K562 (cell line): Measurements from ENCODE around the gene PRRC2B. TPM values are rescaled to one million over a fixed set of nuclear protein-coding genes. Genes with fewer than 3 reads are reported as not detected.

Experiments
- ATF1 ChIP-seq, 2 experiments: fragments of 450-650 bp in 1 of 2; IDR thresholded peaks; 2 replicates each; pipeline ENCODE4 v1.6.1; 2016; ENCODE audit warnings: missing compliant biosample characterization in 1 of 2, missing genetic modification characterization in 1 of 2
- CBFA2T3 ChIP-seq: fragments of 450-650 bp; IDR thresholded peaks from 2 replicates; pipeline ENCODE4 v1.6.1; 2017
- CHCHD3 ChIP-seq: fragments of 250-450 bp; sonication (Bioruptor Pico); IDR thresholded peaks from 2 replicates; pipeline ENCODE4 v2.1.2; 2022; ENCODE audit warnings: mild to moderate bottlenecking
- EHMT2 ChIP-seq: fragments of 450-650 bp; IDR thresholded peaks from 2 replicates; pipeline ENCODE4 v1.6.1; 2018; ENCODE audit warnings: antibody characterized with exemption
- FOXJ2 ChIP-seq: fragments of 200-800 bp; sonication (Bioruptor generic); IDR thresholded peaks from 2 replicates; pipeline ENCODE4 v1.6.1; 2016; ENCODE audit warnings: missing genetic modification characterization, missing compliant biosample characterization
- KDM1A ChIP-seq, 2 experiments: fragments of 450-650 bp; IDR thresholded peaks; 2 replicates each; pipeline ENCODE4 v1.6.1; 2016; ENCODE audit warnings: mild to moderate bottlenecking in 2 of 2
- MTF1 ChIP-seq: fragments of 250-450 bp; sonication (Bioruptor Pico); IDR thresholded peaks from 2 replicates; pipeline ENCODE4 v1.9.0; 2021; ENCODE audit warnings: moderate library complexity, mild to moderate bottlenecking, inconsistent platforms, borderline replicate concordance
- POLR2H ChIP-seq: IDR thresholded peaks from 2 replicates; pipeline ENCODE4 v1.6.1; 2016; ENCODE audit warnings: missing genetic modification characterization, low read depth, mild to moderate bottlenecking, control low read depth, missing compliant biosample characterization, moderate library complexity
- PTTG1 ChIP-seq: fragments of 450-650 bp; IDR thresholded peaks from 2 replicates; pipeline ENCODE4 v1.6.1; 2016; ENCODE audit warnings: low read depth, mild to moderate bottlenecking, missing genetic modification characterization, missing compliant biosample characterization
- SAFB ChIP-seq: fragments of 200-400 bp; formaldehyde crosslinking; IDR thresholded peaks from 2 replicates; pipeline ENCODE4 v1.6.1; 2017; ENCODE audit warnings: low read depth, low read length, borderline replicate concordance
- SETDB1 ChIP-seq: IDR thresholded peaks from one replicate; pipeline ENCODE4 v1.6.1; 2012; ENCODE audit warnings: low read length, control low read depth, inconsistent platforms
- SMARCA5 ChIP-seq: fragments of 450-650 bp; IDR thresholded peaks from 2 replicates; pipeline ENCODE4 v1.6.1; 2016
- SMARCB1 ChIP-seq: IDR thresholded peaks from 2 replicates; pipeline ENCODE4 v1.6.1; 2011; ENCODE audit warnings: improper control_type of control experiment, low read depth; ENCODE audit not compliant: insufficient read length
- SP2 ChIP-seq: IDR thresholded peaks from 2 replicates; pipeline ENCODE4 v1.6.1; 2011; ENCODE audit warnings: mild to moderate bottlenecking, low read depth, low read length, moderate library complexity; ENCODE audit not compliant: poor library complexity, severe bottlenecking; ENCODE audit errors: extremely low read depth
- ZFP36 ChIP-seq: fragments of 150-350 bp; IDR thresholded peaks from 2 replicates; pipeline ENCODE4 v1.6.1; 2018; ENCODE audit warnings: low read length, low read depth; ENCODE audit not compliant: partially characterized antibody
- ZFP91 ChIP-seq: sonication (generic); formaldehyde crosslinking; IDR thresholded peaks from 2 replicates; pipeline ENCODE4 v1.8.0; 2022; ENCODE audit warnings: mild to moderate bottlenecking, missing genetic modification reagents
- ZNF121 ChIP-seq: sonication (generic); formaldehyde crosslinking; conservative IDR thresholded peaks from 2 replicates; pipeline ENCODE4 v1.8.0; 2022; ENCODE audit warnings: missing genetic modification reagents
- ZNF311 ChIP-seq: fragments of 250-450 bp; sonication (Bioruptor Pico); IDR thresholded peaks from 2 replicates; pipeline ENCODE4 v1.4.0; 2020; ENCODE audit warnings: mild to moderate bottlenecking, moderate library complexity
- ZNF354B ChIP-seq: fragments of 250-450 bp; sonication (Bioruptor Pico); IDR thresholded peaks from 2 replicates; pipeline ENCODE4 v1.4.0; 2020
- ZNF764 ChIP-seq: fragments of 250-450 bp; sonication (Bioruptor Pico); IDR thresholded peaks from 2 replicates; pipeline ENCODE4 v1.4.0; 2020; ENCODE audit warnings: low read depth, mild to moderate bottlenecking, moderate library complexity
- polyA plus RNA-seq, 8 experiments: library from polyadenylated mRNA; depleted of rRNA in 4 of 8; stranded (reverse) in 5 of 8; unstranded in 3 of 8; fragments of >200 nt; fragmentation: Nextera tagmentation in 2 of 8; fragmentation: Illumina TruSeq in 1 of 8; extraction: Ambion mirVana in 2 of 8; extraction: Trizol in 1 of 8; gene quantifications; 2 replicates each; pipeline versions ENCODE4 v1.2.1 to v1.2.3, GENCODE V29; 2011 to 2014; ENCODE audit warnings: inconsistent platforms in 1 of 8, missing spikeins in 1 of 8
- total RNA-seq, 7 experiments: library from RNA; depleted of rRNA in 6 of 7; stranded (reverse); fragments of >200 nt in 6 of 7; fragmentation: Illumina TruSeq in 2 of 7; extraction: Trizol in 2 of 7; gene quantifications; 2 replicates each; pipeline versions ENCODE4 v1.2.1 to v1.2.3, GENCODE V29; 2011 to 2021; ENCODE audit warnings: low replicate concordance in 1 of 7
- TF ChIP-seq, protein P1 (sequence below), 2 experiments: IDR thresholded peaks; 2 replicates each; pipeline ENCODE4 v1.6.1; 2011; ENCODE audit warnings: borderline replicate concordance in 1 of 2, control low read depth in 1 of 2, low read depth in 1 of 2, low read length in 1 of 2, mild to moderate bottlenecking in 1 of 2, mixed read lengths in 1 of 2, moderate library complexity in 1 of 2; ENCODE audit not compliant: insufficient read depth in 1 of 2, insufficient read length in 1 of 2, poor library complexity in 1 of 2, severe bottlenecking in 1 of 2; ENCODE audit errors: extremely low read depth in 1 of 2
- TF ChIP-seq, protein P2 (sequence below): sonication (generic); formaldehyde crosslinking; IDR thresholded peaks from 2 replicates; pipeline ENCODE4 v1.8.0; 2023; ENCODE audit warnings: mild to moderate bottlenecking, missing genetic modification reagents
- TF ChIP-seq, protein P3 (sequence below): fragments of 250-450 bp; sonication (Bioruptor Pico); IDR thresholded peaks from 2 replicates; pipeline ENCODE4 v1.8.0; 2022; ENCODE audit warnings: inconsistent platforms

Gene PRRC2B
- total and polyA plus RNA-seq, 9 of the 15 experiments (the other 6 are each of a cell fraction or from before 2014, with no cell fraction given): 0.34 to 125 (median 30.9) TPM

GRCh38 chr9:131502781-131503625 lies 109.1 kb downstream of the PRRC2B start, which contains the start of gene POMT1 (continued):
- TF ChIP-seq, protein P1, sequence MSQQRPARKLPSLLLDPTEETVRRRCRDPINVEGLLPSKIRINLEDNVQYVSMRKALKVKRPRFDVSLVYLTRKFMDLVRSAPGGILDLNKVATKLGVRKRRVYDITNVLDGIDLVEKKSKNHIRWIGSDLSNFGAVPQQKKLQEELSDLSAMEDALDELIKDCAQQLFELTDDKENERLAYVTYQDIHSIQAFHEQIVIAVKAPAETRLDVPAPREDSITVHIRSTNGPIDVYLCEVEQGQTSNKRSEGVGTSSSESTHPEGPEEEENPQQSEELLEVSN (IDR thresholded peaks at IDR 0.05; ENCODE audit: borderline replicate concordance in 1 of 2, extremely low read depth in 1 of 2, insufficient read depth in 1 of 2, insufficient read length in 1 of 2, low read depth in 1 of 2, low read length in 1 of 2, poor library complexity in 1 of 2, severe bottlenecking in 1 of 2): peak; percentile 90 to 91
- TF ChIP-seq ATF1 (CRISPR knock-in tag; IDR thresholded peaks at IDR 0.05): no peak
- peak; percentile 21; the same call in 1 of the 2 replicates for TF ChIP-seq ATF1 (tag; IDR thresholded peaks at IDR 0.05)
- no peak for TF ChIP-seq EHMT2
- 0 out of 2 replicates have a peak, but pooled peaks have one; percentile 18 for TF ChIP-seq SAFB
- no peak for TF ChIP-seq ZNF764 (CRISPR knock-in tag)
- no peak for TF ChIP-seq CHCHD3 (CRISPR knock-in tag)
- peak; percentile 22 for TF ChIP-seq ZFP36
- no peak for TF ChIP-seq PTTG1 (tag)
- no peak for TF ChIP-seq ZNF311 (CRISPR knock-in tag)
- no peak for TF ChIP-seq ZNF121
- TF ChIP-seq, protein P2, sequence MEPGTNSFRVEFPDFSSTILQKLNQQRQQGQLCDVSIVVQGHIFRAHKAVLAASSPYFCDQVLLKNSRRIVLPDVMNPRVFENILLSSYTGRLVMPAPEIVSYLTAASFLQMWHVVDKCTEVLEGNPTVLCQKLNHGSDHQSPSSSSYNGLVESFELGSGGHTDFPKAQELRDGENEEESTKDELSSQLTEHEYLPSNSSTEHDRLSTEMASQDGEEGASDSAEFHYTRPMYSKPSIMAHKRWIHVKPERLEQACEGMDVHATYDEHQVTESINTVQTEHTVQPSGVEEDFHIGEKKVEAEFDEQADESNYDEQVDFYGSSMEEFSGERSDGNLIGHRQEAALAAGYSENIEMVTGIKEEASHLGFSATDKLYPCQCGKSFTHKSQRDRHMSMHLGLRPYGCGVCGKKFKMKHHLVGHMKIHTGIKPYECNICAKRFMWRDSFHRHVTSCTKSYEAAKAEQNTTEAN: no peak
- TF ChIP-seq FOXJ2: no peak
- no peak for TF ChIP-seq ZNF354B
- TF ChIP-seq KDM1A (IDR thresholded peaks at IDR 0.05): no peak
- no peak for TF ChIP-seq SETDB1
- TF ChIP-seq SMARCA5: no peak
- TF ChIP-seq SMARCB1: no peak
- no peak for TF ChIP-seq ZFP91 (CRISPR knock-in tag)
- no peak for TF ChIP-seq CBFA2T3
- TF ChIP-seq, protein P3, sequence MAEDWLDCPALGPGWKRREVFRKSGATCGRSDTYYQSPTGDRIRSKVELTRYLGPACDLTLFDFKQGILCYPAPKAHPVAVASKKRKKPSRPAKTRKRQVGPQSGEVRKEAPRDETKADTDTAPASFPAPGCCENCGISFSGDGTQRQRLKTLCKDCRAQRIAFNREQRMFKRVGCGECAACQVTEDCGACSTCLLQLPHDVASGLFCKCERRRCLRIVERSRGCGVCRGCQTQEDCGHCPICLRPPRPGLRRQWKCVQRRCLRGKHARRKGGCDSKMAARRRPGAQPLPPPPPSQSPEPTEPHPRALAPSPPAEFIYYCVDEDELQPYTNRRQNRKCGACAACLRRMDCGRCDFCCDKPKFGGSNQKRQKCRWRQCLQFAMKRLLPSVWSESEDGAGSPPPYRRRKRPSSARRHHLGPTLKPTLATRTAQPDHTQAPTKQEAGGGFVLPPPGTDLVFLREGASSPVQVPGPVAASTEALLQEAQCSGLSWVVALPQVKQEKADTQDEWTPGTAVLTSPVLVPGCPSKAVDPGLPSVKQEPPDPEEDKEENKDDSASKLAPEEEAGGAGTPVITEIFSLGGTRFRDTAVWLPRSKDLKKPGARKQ (CRISPR knock-in tag): no peak
- TF ChIP-seq POLR2H (tag): no peak
- TF ChIP-seq MTF1 (CRISPR knock-in tag): no peak
- TF ChIP-seq SP2: no peak
